ENCODE data around the gene PPARGC1A. TPM values are rescaled to one million over a fixed set of nuclear protein-coding genes. Genes with fewer than 3 reads are reported as not detected.

PPARGC1A gene
- total RNA-seq, 2 donors from 2014 or later: 8.9 to 10.2 TPM

DNA sequence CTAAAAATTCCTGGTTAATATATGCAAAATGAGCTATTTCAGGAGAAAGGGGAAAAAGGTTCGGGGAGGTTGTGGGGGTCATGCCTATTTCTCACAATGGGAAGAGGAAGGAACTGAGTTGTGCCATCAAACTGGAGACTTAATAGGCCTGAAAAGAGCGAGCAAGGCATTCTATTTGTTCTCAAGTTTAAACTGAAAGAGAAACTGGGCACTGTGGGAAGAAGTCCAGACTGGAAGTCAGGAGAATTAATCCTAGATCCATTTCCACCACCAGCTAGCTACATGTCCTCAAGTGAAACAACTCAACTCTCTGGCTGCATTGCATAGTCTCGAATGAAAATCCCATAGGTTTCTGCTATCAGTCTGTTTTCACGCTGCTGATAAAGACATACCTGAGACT is 50.6 kb downstream of the PPARGC1A start:
- no peak overlapping the region for H3K27ac ChIP-seq (ENCODE audit: low read depth, low read length)
- H3K4me1 Mint-ChIP-seq: peaks cover 45% of the 10 kb centered on the region
- no peaks in the 10 kb centered on the region for H3K27me3 ChIP-seq (ENCODE audit: control insufficient read depth, insufficient read depth, low read length, poor library complexity, severe bottlenecking)
- H3K36me3 Mint-ChIP-seq (ENCODE audit: low read depth): no peaks in the 10 kb centered on the region
- TF ChIP-seq, protein P1, sequence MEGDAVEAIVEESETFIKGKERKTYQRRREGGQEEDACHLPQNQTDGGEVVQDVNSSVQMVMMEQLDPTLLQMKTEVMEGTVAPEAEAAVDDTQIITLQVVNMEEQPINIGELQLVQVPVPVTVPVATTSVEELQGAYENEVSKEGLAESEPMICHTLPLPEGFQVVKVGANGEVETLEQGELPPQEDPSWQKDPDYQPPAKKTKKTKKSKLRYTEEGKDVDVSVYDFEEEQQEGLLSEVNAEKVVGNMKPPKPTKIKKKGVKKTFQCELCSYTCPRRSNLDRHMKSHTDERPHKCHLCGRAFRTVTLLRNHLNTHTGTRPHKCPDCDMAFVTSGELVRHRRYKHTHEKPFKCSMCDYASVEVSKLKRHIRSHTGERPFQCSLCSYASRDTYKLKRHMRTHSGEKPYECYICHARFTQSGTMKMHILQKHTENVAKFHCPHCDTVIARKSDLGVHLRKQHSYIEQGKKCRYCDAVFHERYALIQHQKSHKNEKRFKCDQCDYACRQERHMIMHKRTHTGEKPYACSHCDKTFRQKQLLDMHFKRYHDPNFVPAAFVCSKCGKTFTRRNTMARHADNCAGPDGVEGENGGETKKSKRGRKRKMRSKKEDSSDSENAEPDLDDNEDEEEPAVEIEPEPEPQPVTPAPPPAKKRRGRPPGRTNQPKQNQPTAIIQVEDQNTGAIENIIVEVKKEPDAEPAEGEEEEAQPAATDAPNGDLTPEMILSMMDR (conservative IDR thresholded peaks at IDR 0.05): no peak
- no peak overlapping the region for H3K4me3 Mint-ChIP-seq
- H3K4me1 ChIP-seq (ENCODE audit: control insufficient read depth, insufficient read depth, low read length): peaks cover 9% of the 10 kb centered on the region
- H3K9me3 Mint-ChIP-seq: no peaks in the 10 kb centered on the region
- H3K27ac Mint-ChIP-seq: no peak overlapping the region
- no peak overlapping the region for H3K4me3 ChIP-seq (ENCODE audit: low read length)
- no peak overlapping the region for H3K9ac ChIP-seq (ENCODE audit: extremely low read depth, low read length, poor library complexity, severe bottlenecking)
- H3K27me3 Mint-ChIP-seq (ENCODE audit: insufficient read depth): no peaks in the 10 kb centered on the region
- WGBS, 2 experiments (ENCODE audit: insufficient coverage in 1 of 2, insufficient read length in 1 of 2): 93 to 94% methylated on average over 3 to 4 of the region's 4 CpGs
- DNase-seq: no peak
- H3K36me3 ChIP-seq (ENCODE audit: control insufficient read depth, insufficient read depth, low read length): no peaks in the 10 kb centered on the region
- H3K9me3 ChIP-seq (ENCODE audit: control insufficient read depth, low read length): no peaks in the 10 kb centered on the region

DNA sequence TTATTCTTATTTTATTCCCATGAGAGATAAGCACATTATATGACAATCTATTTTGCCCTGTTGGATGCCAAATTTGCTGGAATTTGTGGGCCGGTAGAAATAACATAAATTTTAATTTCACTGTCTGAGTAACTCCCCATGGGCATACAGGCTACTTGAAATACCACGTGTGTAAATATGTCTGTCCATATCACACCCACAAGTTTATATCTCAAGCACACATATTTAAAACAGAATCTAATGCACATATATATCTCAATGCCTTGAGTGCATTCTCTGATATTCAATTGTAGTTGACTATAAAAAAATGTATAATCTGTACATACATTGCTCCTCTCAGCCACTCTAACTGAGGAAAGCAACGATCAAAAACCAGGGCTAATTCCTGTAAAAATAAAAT is 51.2 kb downstream of the PPARGC1A start:
- Mint-ChIP-seq H3K4me3 (no peak overlapping the region), H3K4me1 (peaks cover 45% of the 10 kb centered on the region), H3K27me3 (ENCODE audit: insufficient read depth) (no peaks in the 10 kb centered on the region), H3K9me3 (no peaks in the 10 kb centered on the region), H3K36me3 (ENCODE audit: low read depth) (no peaks in the 10 kb centered on the region), H3K27ac (no peak overlapping the region)
- Histone ChIP-seq H3K9me3 (ENCODE audit: control insufficient read depth, low read length) (no peaks in the 10 kb centered on the region), H3K27me3 (ENCODE audit: control insufficient read depth, insufficient read depth, low read length, poor library complexity, severe bottlenecking) (no peaks in the 10 kb centered on the region), H3K36me3 (ENCODE audit: control insufficient read depth, insufficient read depth, low read length) (no peaks in the 10 kb centered on the region), H3K4me3 (ENCODE audit: low read length) (no peak overlapping the region), H3K27ac (ENCODE audit: low read depth, low read length) (no peak overlapping the region), H3K4me1 (ENCODE audit: control insufficient read depth, insufficient read depth, low read length) (peaks cover 9% of the 10 kb centered on the region), H3K9ac (ENCODE audit: extremely low read depth, low read length, poor library complexity, severe bottlenecking) (no peak overlapping the region)
- 98 to 100% methylated on average over 1 to 2 of the region's 3 CpGs for WGBS, 2 experiments (ENCODE audit: insufficient coverage in 1 of 2, insufficient read length in 1 of 2)
- TF ChIP-seq, protein P1 (conservative IDR thresholded peaks at IDR 0.05): no peak
- no peak for DNase-seq

DNA sequence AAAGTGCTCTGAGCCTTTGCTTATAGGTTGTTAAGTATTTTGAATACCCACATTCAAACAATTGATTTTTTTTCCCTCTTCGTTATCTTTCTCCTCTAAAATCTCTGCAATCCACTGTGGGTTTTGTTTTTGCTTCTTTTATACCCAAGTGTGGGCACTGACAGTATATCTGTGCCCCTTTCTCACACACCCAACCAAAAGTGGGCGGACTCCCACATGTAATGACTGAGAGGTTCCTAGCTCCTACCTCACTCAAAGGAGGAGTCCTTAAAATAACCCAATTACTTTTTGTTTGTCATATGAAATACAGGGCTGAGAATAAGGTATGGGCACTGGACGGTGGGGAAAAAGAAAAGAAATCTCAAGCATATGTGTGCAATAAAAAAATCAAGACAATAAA is 51.7 kb downstream of the PPARGC1A start:
- Mint-ChIP-seq H3K4me1 (peaks cover 45% of the 10 kb centered on the region), H3K36me3 (ENCODE audit: low read depth) (no peaks in the 10 kb centered on the region), H3K27ac (no peak overlapping the region), H3K9me3 (no peaks in the 10 kb centered on the region), H3K4me3 (no peak overlapping the region), H3K27me3 (ENCODE audit: insufficient read depth) (no peaks in the 10 kb centered on the region)
- no peak overlapping the region for H3K9ac ChIP-seq (ENCODE audit: extremely low read depth, low read length, poor library complexity, severe bottlenecking)
- H3K4me1 ChIP-seq (ENCODE audit: control insufficient read depth, insufficient read depth, low read length): peaks cover 9% of the 10 kb centered on the region
- H3K4me3 ChIP-seq (ENCODE audit: low read length): no peak overlapping the region
- H3K27ac ChIP-seq (ENCODE audit: low read depth, low read length): no peak overlapping the region
- H3K9me3 ChIP-seq (ENCODE audit: control insufficient read depth, low read length): no peaks in the 10 kb centered on the region
- no peaks in the 10 kb centered on the region for H3K36me3 ChIP-seq (ENCODE audit: control insufficient read depth, insufficient read depth, low read length)
- DNase-seq: no peak
- TF ChIP-seq, protein P1 (conservative IDR thresholded peaks at IDR 0.05): no peak
- 71% methylated on average over 3 of the region's 3 CpGs; no CpG with 5 or more reads in 1 of the 2 experiments for WGBS, 2 experiments (ENCODE audit: insufficient coverage in 1 of 2, insufficient read length in 1 of 2)
- no peaks in the 10 kb centered on the region for H3K27me3 ChIP-seq (ENCODE audit: control insufficient read depth, insufficient read depth, low read length, poor library complexity, severe bottlenecking)

All from endodermal cell (in vitro differentiated cells).